ENCODE results near the gene XPR1.

Gene XPR1

GRCh38 chr1:180919183-180919700 lies 287.4 kb downstream of the XPR1 start:
- no peaks in the 10 kb centered on the region for H3F3A ChIP-seq (ENCODE audit: low read depth)
- H4K20me1 ChIP-seq (ENCODE audit: insufficient read depth, low read length, poor library complexity, severe bottlenecking), result no peaks in the 10 kb centered on the region
- H3K9me3 ChIP-seq (ENCODE audit: insufficient read depth, low read depth, low read length), result no peaks in the 10 kb centered on the region
- H3K27me3 ChIP-seq (ENCODE audit: insufficient read depth, low read length, poor library complexity, severe bottlenecking), result no peaks in the 10 kb centered on the region
- no peak overlapping the region for H3K9ac ChIP-seq (ENCODE audit: low read depth, low read length, poor library complexity, severe bottlenecking)
- no peak overlapping the region for H3K4me3 ChIP-seq (ENCODE audit: low read length, poor library complexity, severe bottlenecking)
- TF ChIP-seq EZH2phosphoT487 (IDR thresholded peaks at IDR 0.05; ENCODE audit: borderline replicate concordance), result no peak
- TF ChIP-seq, protein P1, sequence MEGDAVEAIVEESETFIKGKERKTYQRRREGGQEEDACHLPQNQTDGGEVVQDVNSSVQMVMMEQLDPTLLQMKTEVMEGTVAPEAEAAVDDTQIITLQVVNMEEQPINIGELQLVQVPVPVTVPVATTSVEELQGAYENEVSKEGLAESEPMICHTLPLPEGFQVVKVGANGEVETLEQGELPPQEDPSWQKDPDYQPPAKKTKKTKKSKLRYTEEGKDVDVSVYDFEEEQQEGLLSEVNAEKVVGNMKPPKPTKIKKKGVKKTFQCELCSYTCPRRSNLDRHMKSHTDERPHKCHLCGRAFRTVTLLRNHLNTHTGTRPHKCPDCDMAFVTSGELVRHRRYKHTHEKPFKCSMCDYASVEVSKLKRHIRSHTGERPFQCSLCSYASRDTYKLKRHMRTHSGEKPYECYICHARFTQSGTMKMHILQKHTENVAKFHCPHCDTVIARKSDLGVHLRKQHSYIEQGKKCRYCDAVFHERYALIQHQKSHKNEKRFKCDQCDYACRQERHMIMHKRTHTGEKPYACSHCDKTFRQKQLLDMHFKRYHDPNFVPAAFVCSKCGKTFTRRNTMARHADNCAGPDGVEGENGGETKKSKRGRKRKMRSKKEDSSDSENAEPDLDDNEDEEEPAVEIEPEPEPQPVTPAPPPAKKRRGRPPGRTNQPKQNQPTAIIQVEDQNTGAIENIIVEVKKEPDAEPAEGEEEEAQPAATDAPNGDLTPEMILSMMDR (conservative IDR thresholded peaks at IDR 0.05; ENCODE audit: low read length), result no peak
- H3K79me2 ChIP-seq (ENCODE audit: insufficient read depth, low read length), result no peaks in the 10 kb centered on the region
- no peaks in the 10 kb centered on the region for H3K9me2 ChIP-seq (replicated peaks; ENCODE audit: low read depth, low read length)
- H3K4me1 ChIP-seq (ENCODE audit: insufficient read depth, low read length, poor library complexity, severe bottlenecking), result peaks cover 11% of the 10 kb centered on the region
- H3K36me3 ChIP-seq (ENCODE audit: insufficient read depth, low read length), result no peaks in the 10 kb centered on the region
- no peak overlapping the region for H2AFZ ChIP-seq (ENCODE audit: low read length)
- H3K4me2 ChIP-seq (ENCODE audit: low read depth, low read length, poor library complexity, severe bottlenecking), result no peak overlapping the region

DNA sequence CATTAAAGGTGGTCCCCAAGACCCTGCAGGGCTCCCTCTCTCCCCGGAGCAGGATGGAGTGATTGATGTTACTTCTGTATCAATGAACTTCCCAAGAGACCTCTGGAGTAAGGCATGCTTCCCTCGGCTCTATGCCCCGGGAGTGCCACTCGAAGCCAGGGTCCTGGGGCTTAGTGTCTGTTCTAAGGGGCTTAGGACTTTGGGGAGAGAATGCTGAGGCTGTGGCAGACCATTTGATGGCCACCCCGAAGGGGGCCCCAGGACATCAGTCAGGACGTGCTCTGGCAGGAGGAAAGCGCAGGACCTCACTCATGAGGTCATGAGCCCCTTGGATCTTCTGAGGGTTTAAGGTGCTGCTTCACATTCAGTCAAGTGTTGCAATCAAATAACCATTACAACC lies 288.4 kb downstream of the XPR1 start:
- no peak overlapping the region for H2AFZ ChIP-seq (ENCODE audit: low read length)
- H3K9me2 ChIP-seq (replicated peaks; ENCODE audit: low read depth, low read length), result no peaks in the 10 kb centered on the region
- H3K27me3 ChIP-seq (ENCODE audit: insufficient read depth, low read length, poor library complexity, severe bottlenecking), result no peaks in the 10 kb centered on the region
- TF ChIP-seq, protein P1 (conservative IDR thresholded peaks at IDR 0.05; ENCODE audit: low read length), result no peak
- TF ChIP-seq EZH2phosphoT487 (IDR thresholded peaks at IDR 0.05; ENCODE audit: borderline replicate concordance), result no peak
- H3K79me2 ChIP-seq (ENCODE audit: insufficient read depth, low read length), result no peaks in the 10 kb centered on the region
- H3K4me2 ChIP-seq (ENCODE audit: low read depth, low read length, poor library complexity, severe bottlenecking), result no peak overlapping the region
- no peaks in the 10 kb centered on the region for H3F3A ChIP-seq (ENCODE audit: low read depth)
- no peaks in the 10 kb centered on the region for H3K36me3 ChIP-seq (ENCODE audit: insufficient read depth, low read length)
- H4K20me1 ChIP-seq (ENCODE audit: insufficient read depth, low read length, poor library complexity, severe bottlenecking), result no peaks in the 10 kb centered on the region
- H3K9me3 ChIP-seq (ENCODE audit: insufficient read depth, low read depth, low read length), result no peaks in the 10 kb centered on the region
- no peak overlapping the region for H3K9ac ChIP-seq (ENCODE audit: low read depth, low read length, poor library complexity, severe bottlenecking)
- peaks cover 11% of the 10 kb centered on the region for H3K4me1 ChIP-seq (ENCODE audit: insufficient read depth, low read length, poor library complexity, severe bottlenecking)
- no peak overlapping the region for H3K4me3 ChIP-seq (ENCODE audit: low read length, poor library complexity, severe bottlenecking)

DNA sequence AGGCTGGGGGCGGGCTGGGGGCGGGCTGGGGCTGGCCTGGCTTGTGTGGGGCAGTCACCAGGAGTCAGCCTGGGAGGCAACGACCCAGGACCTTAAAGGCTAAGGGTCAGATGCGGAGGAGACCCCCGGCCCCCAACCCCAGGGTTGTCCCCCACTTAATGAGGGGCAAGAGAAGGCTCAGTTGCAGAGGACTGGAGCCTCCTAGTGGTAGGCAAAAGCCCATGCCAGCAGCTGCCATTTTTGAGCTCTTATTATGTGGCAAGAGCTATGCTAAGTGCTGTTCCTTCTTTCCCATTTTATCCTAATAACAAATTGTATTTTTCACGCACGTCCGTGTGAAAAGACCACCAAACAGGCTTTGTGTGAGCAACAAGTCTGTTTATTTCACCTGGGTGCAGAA lies 288.9 kb downstream of the XPR1 start:
- no peak overlapping the region for H3K9ac ChIP-seq (ENCODE audit: low read depth, low read length, poor library complexity, severe bottlenecking)
- no peaks in the 10 kb centered on the region for H4K20me1 ChIP-seq (ENCODE audit: insufficient read depth, low read length, poor library complexity, severe bottlenecking)
- H3K4me1 ChIP-seq (ENCODE audit: insufficient read depth, low read length, poor library complexity, severe bottlenecking), result peaks cover 11% of the 10 kb centered on the region
- H3K27me3 ChIP-seq (ENCODE audit: insufficient read depth, low read length, poor library complexity, severe bottlenecking), result no peaks in the 10 kb centered on the region
- H3K4me2 ChIP-seq (ENCODE audit: low read depth, low read length, poor library complexity, severe bottlenecking), result no peak overlapping the region
- H2AFZ ChIP-seq (ENCODE audit: low read length), result no peak overlapping the region
- no peaks in the 10 kb centered on the region for H3K9me3 ChIP-seq (ENCODE audit: insufficient read depth, low read depth, low read length)
- H3K79me2 ChIP-seq (ENCODE audit: insufficient read depth, low read length), result no peaks in the 10 kb centered on the region
- H3K9me2 ChIP-seq (replicated peaks; ENCODE audit: low read depth, low read length), result no peaks in the 10 kb centered on the region
- H3F3A ChIP-seq (ENCODE audit: low read depth), result no peaks in the 10 kb centered on the region
- no peaks in the 10 kb centered on the region for H3K36me3 ChIP-seq (ENCODE audit: insufficient read depth, low read length)
- no peak for TF ChIP-seq EZH2phosphoT487 (IDR thresholded peaks at IDR 0.05; ENCODE audit: borderline replicate concordance)
- TF ChIP-seq, protein P1 (conservative IDR thresholded peaks at IDR 0.05; ENCODE audit: low read length), result peak; percentile 45
- no peak overlapping the region for H3K4me3 ChIP-seq (ENCODE audit: low read length, poor library complexity, severe bottlenecking)

Measured in Loucy (cell line).